IMR-90 (cell line): Measurements from ENCODE around the gene FER.

Experiments
- CTCF ChIP-seq: conservative IDR thresholded peaks from 2 replicates; pipeline ENCODE4 v1.5.1; 2012; ENCODE audit warnings: mild to moderate bottlenecking, low read depth, low read length, improper control_type of control experiment
- MAZ ChIP-seq: IDR thresholded peaks from 2 replicates; pipeline ENCODE4 v1.6.1; 2012; ENCODE audit warnings: low read depth, mild to moderate bottlenecking, low read length, improper control_type of control experiment, moderate library complexity, borderline replicate concordance
- POLR2A ChIP-seq: IDR thresholded peaks from 2 replicates; pipeline ENCODE4 v1.6.1; 2012; ENCODE audit warnings: mild to moderate bottlenecking, low read depth, low read length
- RAD21 ChIP-seq: IDR thresholded peaks from 2 replicates; pipeline ENCODE4 v1.6.1; 2012; ENCODE audit warnings: low read length, improper control_type of control experiment
- RFX5 ChIP-seq: IDR thresholded peaks from 2 replicates; pipeline ENCODE4 v1.8.0; 2012; ENCODE audit warnings: low read depth, mild to moderate bottlenecking, low read length, moderate library complexity
- SMC3 ChIP-seq: fragments of 150-350 bp; IDR thresholded peaks from 2 replicates; pipeline ENCODE4 v1.6.1; 2016; ENCODE audit warnings: low read depth, mild to moderate bottlenecking, antibody characterized with exemption, low read length, moderate library complexity

DNA sequence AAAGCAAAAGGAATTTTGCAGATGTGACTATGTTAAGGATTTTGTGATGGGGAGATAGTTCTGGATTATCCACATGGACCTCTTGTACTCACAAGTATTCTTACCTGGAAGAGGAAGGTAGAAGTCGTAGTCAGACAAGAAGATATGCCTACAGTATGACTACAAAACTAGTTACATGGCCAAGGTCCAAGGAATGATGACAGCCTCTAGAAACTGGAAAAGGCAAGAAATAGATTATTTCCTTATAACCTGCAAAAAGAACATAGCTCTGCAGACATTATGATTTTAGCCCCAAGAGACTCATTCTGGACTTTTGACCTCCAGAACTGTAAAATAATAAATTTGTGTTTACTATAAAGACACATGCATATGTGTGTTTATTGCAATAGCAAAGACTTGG is 226.9 kb downstream of the FER start:
- no peak for TF ChIP-seq CTCF
- TF ChIP-seq POLR2A, result no peak
- no peak for TF ChIP-seq RFX5
- no peak for TF ChIP-seq MAZ
- TF ChIP-seq RAD21, result no peak
- TF ChIP-seq SMC3, result no peak
